GM12873 (cell line): ENCODE results near the gene SLC6A6.

Experiments
- TF ChIP-seq, protein P1 (sequence below): IDR thresholded peaks from 2 replicates; pipeline ENCODE4 v1.5.1; 2012; ENCODE audit warnings: low read depth, mild to moderate bottlenecking, moderate library complexity, low read length, control low read depth; ENCODE audit not compliant: insufficient read depth; ENCODE audit errors: missing control alignments

Gene SLC6A6

GRCh38 chr3:14403619-14404155 lies 1.3 kb downstream of the SLC6A6 start:
- TF ChIP-seq, protein P1, sequence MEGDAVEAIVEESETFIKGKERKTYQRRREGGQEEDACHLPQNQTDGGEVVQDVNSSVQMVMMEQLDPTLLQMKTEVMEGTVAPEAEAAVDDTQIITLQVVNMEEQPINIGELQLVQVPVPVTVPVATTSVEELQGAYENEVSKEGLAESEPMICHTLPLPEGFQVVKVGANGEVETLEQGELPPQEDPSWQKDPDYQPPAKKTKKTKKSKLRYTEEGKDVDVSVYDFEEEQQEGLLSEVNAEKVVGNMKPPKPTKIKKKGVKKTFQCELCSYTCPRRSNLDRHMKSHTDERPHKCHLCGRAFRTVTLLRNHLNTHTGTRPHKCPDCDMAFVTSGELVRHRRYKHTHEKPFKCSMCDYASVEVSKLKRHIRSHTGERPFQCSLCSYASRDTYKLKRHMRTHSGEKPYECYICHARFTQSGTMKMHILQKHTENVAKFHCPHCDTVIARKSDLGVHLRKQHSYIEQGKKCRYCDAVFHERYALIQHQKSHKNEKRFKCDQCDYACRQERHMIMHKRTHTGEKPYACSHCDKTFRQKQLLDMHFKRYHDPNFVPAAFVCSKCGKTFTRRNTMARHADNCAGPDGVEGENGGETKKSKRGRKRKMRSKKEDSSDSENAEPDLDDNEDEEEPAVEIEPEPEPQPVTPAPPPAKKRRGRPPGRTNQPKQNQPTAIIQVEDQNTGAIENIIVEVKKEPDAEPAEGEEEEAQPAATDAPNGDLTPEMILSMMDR: no peak

DNA sequence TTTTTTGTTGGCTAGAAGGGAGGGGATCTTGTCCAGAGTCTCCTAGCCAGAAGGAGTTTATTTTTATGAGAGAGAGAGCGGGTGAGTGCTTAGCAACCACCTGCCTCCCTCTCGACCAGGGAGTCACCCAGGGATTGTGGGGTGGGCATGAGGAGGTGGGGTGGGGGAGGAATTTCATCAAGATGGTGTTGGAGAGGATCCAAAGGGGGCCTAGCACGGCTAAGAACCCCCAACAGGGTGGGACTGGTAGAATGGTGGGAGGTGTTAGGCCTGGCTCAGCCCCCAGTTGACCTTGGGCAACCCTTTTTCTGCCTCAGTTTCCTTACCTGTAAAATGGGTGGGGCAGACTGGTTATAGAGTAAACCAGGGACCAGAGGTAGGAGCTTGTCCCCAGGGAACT lies 1.8 kb downstream of the SLC6A6 start:
- TF ChIP-seq, protein P1: no peak

- TF ChIP-seq, protein P1: no peak
These were observed 2.4 kb downstream of the SLC6A6 start for GRCh38 chr3:14404631-14405359.

DNA sequence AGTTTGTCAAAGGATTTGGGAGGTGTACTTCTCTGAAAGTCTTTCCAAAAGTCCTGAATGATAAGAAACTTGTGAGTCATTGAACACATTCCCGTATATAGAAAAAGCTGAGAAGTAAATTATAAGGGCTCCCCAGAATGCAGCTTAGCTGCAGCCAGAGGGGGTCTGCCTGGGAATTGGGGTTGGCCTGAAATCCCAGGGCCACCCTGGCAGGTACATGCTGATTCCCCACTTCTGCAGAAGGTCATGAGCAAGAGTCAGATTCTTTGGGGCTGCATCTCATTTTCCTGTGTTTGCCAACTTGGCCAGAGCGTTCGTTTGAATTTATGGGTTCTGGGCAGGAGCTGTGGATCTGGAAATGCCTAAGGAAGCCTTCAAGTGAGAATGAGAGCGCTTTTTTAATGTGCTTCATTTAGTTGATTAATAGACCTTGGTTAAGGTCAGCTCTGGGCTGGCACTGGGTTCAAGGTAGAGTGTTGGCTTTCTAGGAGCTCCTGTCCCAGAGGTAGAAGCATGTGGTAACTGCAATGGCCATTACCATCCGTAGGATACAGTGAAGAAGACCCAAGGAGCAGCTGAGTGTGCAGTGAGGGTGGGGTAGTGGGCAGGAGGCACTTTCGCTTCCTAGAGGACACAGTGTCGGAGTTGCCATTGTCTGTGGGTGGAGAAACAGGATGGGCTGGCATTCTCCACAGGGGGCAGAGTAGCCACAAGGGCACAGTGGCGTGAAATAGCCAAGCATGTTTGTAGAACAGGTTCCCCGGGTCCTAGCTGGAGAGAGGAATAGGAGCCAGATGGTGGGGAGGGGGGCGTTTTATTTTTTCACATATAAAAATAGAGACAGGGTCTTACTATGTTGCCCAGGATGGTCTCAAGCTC lies 3.2 kb downstream of the SLC6A6 start:
- TF ChIP-seq, protein P1: no peak

DNA sequence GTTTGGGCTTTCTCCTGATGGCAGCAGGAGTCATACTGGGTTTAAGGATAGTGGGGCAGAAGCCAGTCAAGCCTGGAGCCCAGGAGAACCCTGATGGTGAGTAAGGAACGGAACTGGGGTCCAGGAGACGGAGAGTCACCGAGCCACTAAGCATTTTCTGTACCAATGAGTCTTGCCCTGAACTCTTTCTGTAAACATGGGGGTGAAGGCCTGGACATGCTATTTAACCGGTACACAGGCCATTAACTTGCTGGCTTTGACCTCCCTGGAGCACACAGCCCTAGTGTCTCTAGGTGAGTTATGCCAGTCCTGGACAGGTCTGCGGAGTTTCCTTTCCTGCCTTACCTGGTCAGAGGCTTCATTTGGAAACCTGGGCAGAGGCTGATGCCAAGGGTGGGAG lies 3.9 kb downstream of the SLC6A6 start:
- TF ChIP-seq, protein P1: no peak

GRCh38 chr3:14406766-14407165 lies 4.4 kb downstream of the SLC6A6 start:
- TF ChIP-seq, protein P1: no peak

- TF ChIP-seq, protein P1: no peak
These were observed 4.8 kb downstream of the SLC6A6 start for GRCh38 chr3:14407203-14407602.
